ENCODE results near the gene IAH1. TPM values are rescaled to one million over a fixed set of nuclear protein-coding genes. Genes with fewer than 3 reads are reported as not detected.
"Not testable (repeated sequence)": the region's sequence is repeated elsewhere in the genome, so short reads cannot be mapped to it uniquely, and the experiment has no call there.

Gene IAH1
- total RNA-seq, 1 donor from 2014 or later = 83.2 TPM

DNA sequence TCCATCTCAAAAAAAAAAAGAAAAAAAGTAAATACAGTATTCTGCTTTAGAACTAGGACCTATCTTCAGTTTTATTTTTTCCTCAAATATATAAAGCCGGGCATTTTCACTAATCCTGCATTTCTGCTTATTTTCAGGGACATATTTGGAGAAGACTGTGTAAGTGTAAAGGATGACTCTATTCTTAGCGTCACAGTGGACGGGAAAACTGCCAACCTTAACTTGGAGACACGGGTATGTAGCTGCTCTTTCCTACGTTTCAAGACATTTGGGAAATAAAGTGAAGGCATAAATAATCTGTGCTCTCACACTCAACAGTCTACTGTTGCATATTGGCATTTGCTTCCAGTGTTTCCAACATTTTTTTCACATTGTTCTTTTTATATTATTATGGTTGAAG lies 3.1 kb upstream of the IAH1 start:
- DNase-seq (no peak), ATAC-seq (no peak)
- intact Hi-C loops (cut with micrococcal nuclease) = no loop called here

GRCh38 chr2:9472511-9472910 lies 1.8 kb upstream of the IAH1 start:
- DNase-seq (no peak), ATAC-seq (no peak)
- intact Hi-C loops (cut with micrococcal nuclease) = no loop called here

DNA sequence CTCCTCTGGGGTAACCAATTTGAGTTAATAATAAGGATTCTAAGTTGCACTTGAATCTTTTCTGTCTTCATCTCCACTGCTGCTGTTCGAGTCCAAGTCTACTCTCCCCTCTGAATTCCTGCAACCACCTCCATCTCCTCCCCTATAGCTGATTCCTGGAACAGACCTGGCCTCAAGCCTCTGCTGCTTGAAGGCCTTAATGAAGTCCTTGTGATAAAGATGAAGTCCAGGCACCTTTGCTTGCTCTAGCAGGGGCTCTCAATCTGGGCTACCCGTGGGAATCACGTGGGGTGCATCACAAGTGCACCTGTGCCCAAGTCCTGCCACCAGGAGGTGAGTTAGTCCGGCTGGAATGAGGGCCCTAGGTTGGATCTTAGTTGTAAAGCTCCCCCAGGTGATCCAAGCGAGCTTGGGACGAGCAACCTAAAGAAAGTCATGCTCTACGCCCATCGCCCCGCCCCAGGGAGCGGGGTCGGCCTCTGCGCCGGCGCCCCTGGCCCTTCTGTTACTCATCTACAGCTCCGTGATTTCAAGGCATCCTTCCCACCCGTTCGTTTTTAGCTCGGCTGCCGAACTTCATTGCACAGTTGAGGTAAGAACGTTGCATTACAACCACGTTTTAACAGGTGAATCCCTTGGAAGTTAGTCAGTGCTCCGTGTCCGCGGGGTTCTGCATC lies 905 bp upstream of the IAH1 start:
- no peak for DNase-seq
- ATAC-seq = peak; percentile 1
- intact Hi-C loops (cut with micrococcal nuclease) = no loop called here

- intact Hi-C loops (cut with micrococcal nuclease) = no loop called here
- DNase-seq (peak; percentile 69), ATAC-seq (peak; percentile 53)
These were observed 378 bp upstream of the IAH1 start for GRCh38 chr2:9473985-9474360.

DNA sequence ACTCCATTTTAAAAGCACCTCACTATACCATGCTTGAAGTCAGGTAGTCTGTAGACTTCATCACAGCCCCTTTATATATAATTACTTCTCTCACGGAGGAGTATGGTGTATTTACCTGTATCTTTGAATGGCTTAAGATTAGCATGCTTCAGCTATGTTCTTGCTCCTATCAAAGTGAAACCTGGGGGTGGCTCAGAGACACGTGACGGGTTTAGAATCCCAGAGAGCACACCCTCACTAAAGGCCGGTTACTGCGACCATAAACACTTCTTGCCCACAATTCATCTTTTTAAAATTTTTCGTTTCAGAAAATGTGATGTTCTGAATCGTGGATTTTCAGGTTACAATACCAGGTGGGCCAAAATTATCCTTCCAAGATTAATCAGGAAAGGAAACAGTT lies 3.6 kb downstream of the IAH1 start:
- intact Hi-C loops (cut with micrococcal nuclease) = no loop called here
- DNase-seq (no peak), ATAC-seq (no peak)

GRCh38 chr2:9478526-9478925 lies 4.2 kb downstream of the IAH1 start:
- intact Hi-C loops (cut with micrococcal nuclease) = no loop called here
- DNase-seq (no peak), ATAC-seq (no peak)

DNA sequence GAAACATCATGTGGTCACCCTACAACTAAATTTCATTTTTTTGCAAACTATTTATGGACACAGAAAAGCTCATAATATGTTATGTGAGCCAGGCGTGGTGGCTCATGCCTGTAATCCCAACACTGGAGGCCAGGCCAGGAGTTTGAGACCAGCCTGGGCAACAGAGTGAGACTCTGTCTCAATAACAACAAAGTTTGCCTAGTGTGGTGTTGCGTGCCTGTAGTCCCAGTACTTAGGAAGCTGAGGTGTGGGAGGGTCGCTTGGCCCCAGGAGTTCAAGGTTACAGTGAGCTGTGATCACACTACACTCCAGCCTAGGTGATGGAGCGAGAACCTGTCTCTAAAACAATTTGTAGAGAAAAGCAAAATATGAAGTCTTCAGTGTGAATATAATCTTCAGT lies 5.8 kb downstream of the IAH1 start:
- DNase-seq (no peak), ATAC-seq (no peak)
- intact Hi-C loops (cut with micrococcal nuclease) = no loop called here

GRCh38 chr2:9483107-9483506 lies 8.8 kb downstream of the IAH1 start:
- intact Hi-C loops (cut with micrococcal nuclease) = no loop called here
- no peak for ATAC-seq
- no peak for DNase-seq

GRCh38 chr2:9484533-9484932 lies 10.2 kb downstream of the IAH1 start:
- DNase-seq (no peak), ATAC-seq (no peak)
- intact Hi-C loops (cut with micrococcal nuclease) = no loop called here

GRCh38 chr2:9488583-9489547 lies 14.5 kb downstream of the IAH1 start:
- intact Hi-C loops (cut with micrococcal nuclease) = no loop called here
- ATAC-seq (no peak), DNase-seq (no peak)

GRCh38 chr2:9490789-9491188 lies 16.4 kb downstream of the IAH1 start:
- no peak for ATAC-seq
- DNase-seq = no peak
- intact Hi-C loops (cut with micrococcal nuclease) = no loop called here

- DNase-seq (no peak), ATAC-seq (peak; percentile 15)
- intact Hi-C loops (cut with micrococcal nuclease) = no loop called here
These were observed 18.6 kb downstream of the IAH1 start for GRCh38 chr2:9492927-9493326.

DNA sequence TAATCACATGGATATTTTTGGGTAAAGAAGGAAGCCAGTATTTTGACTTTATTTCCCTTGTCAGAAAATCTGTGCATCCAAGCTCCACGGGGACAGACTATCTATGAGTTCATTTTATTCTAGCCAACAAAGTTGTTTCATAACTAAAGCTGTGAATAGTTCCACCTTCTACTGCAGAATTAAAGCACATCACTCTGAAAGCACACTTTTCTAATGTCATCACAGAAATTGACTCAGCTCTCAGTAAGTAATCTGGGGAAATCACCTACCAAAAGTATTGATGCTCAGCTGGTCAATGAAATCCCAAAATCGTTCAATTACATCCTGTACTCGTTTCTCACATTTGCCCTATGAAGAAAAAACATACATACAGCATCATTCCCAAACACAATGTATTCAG lies 19.1 kb downstream of the IAH1 start:
- ATAC-seq (no peak), DNase-seq (no peak)
- intact Hi-C loops (cut with micrococcal nuclease) = no loop called here

DNA sequence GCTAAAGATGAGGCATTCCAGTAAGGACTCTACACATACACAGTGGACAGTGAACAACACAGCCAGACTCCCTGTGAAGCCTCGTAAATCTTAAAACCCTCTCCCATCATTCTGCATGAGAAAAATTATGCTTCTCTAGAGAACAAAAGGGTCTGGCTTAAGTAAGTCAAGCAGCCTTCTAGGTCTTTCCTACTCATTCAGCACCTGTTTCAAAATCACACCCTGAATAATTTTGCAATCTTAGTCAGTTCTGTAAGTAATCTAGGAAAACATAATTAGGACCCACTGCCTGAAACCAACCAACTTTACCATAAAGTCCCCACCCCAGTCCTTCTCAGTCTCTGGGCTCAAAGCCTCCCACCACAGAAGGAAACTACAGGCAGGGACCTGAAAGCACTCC lies 19.7 kb downstream of the IAH1 start:
- intact Hi-C loops (cut with micrococcal nuclease) = no loop called here
- no peak for ATAC-seq

GRCh38 chr2:9497017-9497416 lies 22.7 kb downstream of the IAH1 start:
- ATAC-seq (no peak), DNase-seq (no peak)
- intact Hi-C loops (cut with micrococcal nuclease) = no loop called here

More for the DNA sequence above, 19.7 kb downstream of the IAH1 start:
- no peak for DNase-seq

DNA sequence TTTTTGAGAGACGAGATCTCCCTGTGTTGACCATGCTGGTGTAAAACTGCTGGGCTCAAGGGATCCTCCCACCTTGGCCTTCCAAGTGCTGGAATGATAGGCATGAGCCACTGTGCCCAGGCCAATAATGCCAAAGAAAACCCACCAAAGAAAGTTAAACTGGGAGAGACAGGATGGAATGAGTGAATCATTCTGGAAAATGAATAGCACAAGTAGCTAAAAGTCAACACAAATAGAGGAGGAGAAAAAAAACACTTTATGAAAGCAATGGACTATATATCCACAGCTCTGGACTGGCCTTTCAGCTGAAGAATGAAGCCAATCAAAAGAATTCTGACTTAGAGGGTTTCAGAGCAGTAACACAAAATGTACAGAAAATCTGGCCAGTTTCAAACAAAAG lies 23.9 kb downstream of the IAH1 start:
- intact Hi-C loops (cut with micrococcal nuclease) = no loop called here
- ATAC-seq = no peak
- DNase-seq = no peak

- ATAC-seq (peak; percentile 38), DNase-seq (no peak)
- intact Hi-C loops (cut with micrococcal nuclease) = no loop called here
These were observed 34.6 kb downstream of the IAH1 start for GRCh38 chr2:9508931-9509330.

DNA sequence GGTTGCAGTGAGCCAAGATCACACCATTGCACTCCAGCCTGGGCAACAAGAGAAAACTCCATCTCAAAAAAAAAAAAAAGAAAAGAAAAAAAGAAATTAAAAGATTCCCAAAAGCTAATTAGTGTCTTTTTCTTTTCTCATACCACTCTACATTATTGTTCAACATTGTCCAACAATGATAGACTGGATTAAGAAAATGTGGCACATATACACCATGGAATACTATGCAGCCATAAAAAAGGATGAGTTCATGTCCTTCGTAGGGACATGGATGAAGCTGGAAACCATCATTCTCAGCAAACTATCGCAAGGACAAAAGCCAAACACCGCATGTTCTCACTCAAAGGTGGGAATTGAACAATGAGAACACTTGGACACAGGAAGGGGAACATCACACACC lies 39.6 kb downstream of the IAH1 start:
- intact Hi-C loops (cut with micrococcal nuclease); DNase-seq; ATAC-seq: not testable (repeated sequence)

DNA sequence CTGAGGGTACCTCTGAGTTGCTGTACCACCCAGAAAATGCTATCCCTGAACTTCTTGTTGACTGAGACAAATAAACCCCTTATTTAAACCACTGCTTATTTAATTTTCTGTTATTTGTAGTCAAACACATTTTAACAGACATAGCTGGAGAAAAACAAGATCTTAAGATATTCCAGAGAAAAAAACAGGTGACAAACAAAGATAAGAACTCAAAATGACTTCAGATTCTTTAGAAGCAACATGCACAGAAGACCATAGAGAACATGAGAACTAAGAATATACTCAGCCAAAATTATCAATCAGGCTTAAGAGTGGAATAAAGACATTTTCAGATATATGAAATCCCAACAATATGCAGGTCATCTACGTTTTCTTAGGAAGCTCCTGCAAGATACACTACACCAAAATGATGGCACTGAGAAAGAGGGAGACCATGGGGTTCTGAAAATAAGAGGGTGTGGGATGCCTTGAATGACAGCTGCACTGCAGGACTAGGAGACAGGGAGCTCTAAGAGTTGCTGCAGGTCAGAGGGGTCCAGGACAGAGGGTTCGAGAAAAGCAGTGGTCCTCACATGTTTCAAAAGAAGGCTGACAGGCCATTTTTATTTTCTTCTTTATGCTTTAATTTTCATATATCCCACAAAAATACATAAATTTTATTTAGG lies 42.9 kb downstream of the IAH1 start:
- intact Hi-C loops (cut with micrococcal nuclease) = no loop called here
- DNase-seq (no peak), ATAC-seq (no peak)

- no peak for ATAC-seq
- intact Hi-C loops (cut with micrococcal nuclease) = no loop called here
These were observed 43.8 kb downstream of the IAH1 start for GRCh38 chr2:9518163-9518562.

More at GRCh38 chr2:9518163-9518562, 43.8 kb downstream of the IAH1 start:
- DNase-seq = no peak

Data from left ventricle myocardium superior (tissue), 1 donor.